ENCODE data around the gene CLRN1. TPM values are rescaled to one million over a fixed set of nuclear protein-coding genes. Genes with fewer than 3 reads are reported as not detected.
"Not testable (repeated sequence)": the region's sequence is repeated elsewhere in the genome, so short reads cannot be mapped to it uniquely, and the experiment has no call there.

CLRN1 gene, protein sequence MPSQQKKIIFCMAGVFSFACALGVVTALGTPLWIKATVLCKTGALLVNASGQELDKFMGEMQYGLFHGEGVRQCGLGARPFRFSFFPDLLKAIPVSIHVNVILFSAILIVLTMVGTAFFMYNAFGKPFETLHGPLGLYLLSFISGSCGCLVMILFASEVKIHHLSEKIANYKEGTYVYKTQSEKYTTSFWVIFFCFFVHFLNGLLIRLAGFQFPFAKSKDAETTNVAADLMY
- polyA plus RNA-seq (ENCODE audit: insufficient read length in 10 of 10): under 1 TPM in 9 of 10 donors, not detected in 1; 0.20 to 0.75 (median 0.24) TPM
- long read RNA-seq, donor 1: 0 reads
- long read RNA-seq, donor 2, partial matches to known transcripts: 0 of 1 reads
- long read RNA-seq, donor 2, other reads (novel, unspliced or antisense): 0 of 1 reads
- long read RNA-seq, donor 3: 0 reads
- long read RNA-seq, donor 4: 0 reads
- long read RNA-seq, donor 5: 0 reads
- long read RNA-seq, donor 6: 0 reads
- long read RNA-seq, donor 7: 0 reads
- long read RNA-seq, donor 8: 0 reads
- long read RNA-seq, donor 9: 0 reads

DNA sequence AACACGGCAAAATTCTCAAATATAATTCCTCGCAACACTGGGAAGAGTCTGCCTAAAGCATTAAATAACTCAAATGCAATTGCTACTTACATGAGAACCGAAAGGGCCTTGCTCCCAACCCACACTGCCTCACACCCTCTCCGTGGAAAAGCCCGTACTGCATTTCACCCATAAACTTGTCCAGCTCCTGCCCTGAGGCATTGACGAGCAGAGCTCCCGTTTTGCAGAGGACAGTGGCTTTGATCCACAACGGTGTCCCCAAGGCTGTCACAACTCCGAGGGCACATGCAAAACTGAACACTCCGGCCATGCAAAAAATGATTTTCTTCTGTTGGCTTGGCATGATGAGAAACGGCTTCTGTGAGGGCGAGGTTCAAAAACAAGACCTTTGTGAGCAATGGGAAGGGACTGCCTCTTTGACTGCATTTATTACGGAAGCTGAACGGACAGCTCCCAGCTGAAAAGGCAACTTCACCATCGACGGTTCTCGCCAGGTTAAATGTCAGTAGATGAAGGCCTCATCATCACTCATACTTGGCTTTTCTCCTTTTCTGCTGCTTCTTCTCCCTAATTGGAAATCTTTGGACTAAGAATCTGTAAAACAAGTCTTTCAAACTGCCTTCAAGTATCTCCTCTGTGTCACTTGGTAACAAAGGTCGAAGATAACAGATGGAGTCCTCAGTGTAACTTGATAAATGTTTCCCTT is at the start of gene CLRN1:
CLRN1 (minus strand) TSS at position 362 of the 706 bp plus-strand sequence; CDS start at position 343, 19 bp downstream.
- no peak for DNase-seq

DNA sequence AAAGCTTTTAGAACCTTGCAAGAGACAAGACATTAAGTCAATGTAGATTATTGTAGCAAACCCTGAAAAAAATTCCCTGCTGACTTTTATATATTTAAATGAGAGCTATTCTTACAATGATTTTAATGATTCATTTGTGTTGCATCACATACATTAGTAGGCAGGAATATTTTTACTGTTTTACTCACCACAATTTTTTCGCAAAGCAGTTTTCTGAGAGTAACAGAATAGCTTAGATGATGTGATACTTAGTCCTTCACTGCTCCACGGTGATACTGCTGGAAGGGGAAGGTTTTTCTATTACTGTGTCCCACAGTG is 43.9 kb upstream of the CLRN1 start:
- peak in 1 of 3 donors; percentile 43 for DNase-seq

DNA sequence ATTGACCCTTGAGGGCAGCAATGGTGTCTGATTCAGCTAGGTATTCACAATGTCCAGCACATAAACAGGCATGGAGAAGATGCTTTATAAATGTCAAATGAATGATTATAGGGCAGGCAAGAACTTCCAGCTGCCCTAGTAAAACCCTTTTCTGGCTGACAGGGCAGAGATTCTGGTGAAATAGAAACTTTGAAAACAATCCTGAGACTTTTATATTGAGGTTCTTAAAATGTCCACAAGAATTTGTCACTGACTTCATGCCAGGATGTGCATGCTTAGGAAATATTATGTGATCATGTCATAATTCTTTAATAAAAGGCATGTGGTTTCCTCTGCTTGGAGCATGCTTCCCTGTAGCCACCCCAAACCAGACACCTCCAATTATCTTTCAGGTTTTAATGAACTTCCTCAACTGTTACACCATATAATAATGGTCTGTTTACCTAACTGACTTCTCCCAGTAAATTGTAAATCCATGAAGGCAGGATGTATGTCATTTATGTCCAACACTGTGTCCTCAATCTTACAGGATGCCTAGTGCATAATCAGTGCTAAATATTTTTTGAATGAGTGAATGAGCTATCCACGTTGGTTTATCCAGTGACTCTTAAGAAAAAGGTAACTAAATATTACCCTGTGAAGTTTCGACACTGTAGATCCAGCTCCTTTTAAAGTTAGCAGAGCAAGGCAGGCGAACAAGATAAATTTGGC is 43.4 kb upstream of the CLRN1 start:
- DNase-seq: peak in 1 of 3 donors; percentile 28

DNA sequence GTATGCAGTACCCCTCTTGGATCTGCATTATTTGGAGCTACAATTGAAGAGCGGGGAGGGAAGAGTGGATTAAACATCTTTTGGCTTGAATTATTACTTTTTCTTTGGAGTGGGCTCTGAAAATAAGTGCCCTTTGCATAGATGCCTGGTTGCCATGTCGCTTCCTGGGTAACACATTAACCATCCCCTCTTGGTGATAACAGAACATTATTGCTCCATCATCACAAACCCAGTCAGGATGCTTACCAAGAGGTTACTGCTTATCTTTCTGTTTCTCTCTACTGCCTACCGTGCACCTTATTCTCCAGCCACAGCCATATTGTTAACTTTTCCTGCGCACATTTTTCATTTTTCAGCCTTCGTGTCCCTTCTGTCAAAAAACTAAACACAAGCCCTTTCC is 42.7 kb upstream of the CLRN1 start:
- DNase-seq: no peak

DNA sequence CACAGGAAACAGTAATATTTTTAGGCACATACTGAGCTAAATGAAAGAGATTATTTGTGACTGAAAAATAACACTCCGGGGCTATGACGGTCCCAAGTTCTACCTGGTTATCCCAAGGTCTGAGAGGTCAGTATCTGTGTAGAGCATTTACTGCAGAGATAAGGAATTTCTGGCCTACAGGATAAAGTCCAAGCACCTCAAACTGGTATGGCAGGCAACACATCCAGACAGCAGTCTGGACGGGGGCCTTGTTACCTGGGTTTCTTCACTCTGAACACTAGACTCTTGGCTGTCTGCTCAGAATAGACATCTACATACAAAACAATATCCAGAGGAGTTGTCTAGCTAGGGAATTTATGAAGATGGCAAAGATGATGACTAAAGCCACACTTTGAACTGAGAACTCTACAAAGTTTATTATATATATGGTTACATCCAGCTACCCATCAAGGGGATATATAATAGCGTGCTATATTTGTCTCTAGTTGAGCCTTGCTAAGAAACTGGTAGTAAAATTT is 42.0 kb upstream of the CLRN1 start:
- DNase-seq: no peak

DNA sequence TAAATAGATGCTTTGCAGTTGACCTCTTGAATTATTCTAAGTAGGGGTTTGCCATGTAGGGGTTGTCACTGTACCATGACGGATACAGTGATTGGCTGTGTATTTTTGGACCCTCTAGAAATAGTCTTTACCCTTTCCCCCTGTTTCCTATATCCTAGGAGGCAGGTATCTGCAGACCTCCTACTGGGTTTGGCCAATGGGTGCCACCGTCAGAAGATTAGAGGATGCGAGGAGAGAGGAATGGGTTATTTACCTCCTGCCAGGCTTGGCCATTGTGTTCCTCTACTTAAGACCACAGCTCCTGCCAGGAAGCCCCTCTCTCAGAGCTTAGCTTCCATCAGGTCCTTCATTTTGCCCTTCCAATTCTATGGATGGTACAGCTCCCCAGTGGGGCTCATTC is 40.2 kb upstream of the CLRN1 start:
- DNase-seq: no peak

DNA sequence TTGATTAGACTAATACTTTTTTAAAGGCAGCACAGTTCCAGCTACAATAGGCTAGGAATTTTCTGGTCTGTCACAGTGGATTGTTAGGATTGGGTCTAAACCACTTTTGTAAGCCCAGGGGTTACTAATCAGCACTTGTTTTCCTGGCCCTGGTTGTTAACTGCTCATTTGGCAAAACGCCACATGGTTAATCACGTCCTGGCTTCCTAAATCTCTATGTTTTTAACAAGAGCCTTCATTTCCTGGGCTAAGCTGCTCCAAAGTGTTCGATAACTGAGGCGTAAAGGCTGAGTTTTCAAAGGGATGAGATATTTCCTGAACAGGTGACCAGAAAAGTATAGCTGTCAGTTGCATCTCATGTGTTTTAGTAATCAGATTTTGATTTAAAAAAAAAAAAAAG is 38.9 kb upstream of the CLRN1 start:
- peak in 1 of 3 donors; percentile 28 for DNase-seq

DNA sequence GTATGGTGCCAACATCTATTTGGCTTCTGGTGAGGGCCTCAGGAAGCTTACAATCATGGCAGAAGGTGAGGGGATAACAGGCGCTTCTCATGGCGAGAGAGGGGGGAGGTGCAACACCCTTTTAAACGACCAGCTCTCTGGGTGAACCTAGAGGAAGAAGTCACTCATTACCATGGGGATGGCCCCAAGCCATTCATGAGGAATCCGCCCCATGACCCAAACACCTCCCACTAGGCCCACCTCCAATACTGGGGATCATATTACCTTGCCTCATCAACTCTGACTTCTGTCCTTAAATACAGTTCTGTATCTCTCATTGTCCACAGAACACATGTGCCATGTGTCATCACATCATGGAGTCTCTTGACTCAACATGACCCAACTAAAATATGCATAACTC is 37.5 kb upstream of the CLRN1 start:
- no peak for DNase-seq

DNA sequence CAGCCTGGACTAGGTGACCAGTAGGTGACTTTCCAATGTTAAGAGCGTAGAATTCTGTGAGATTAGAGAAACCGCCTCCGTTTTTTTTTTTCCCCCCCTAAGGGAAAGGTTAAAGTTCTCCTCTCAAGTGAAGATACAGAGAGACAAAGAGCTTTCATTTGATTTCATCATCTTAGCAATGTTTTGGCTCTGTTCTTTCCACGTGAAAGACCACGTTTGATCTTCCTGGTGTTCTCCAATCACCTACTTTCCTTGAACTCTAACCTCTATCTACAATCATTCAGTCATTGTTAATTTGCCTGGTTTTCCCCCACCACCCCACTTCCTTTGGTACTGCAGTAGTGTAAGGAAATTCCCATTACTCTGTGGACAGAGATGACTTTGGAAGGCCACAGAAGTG is 36.9 kb upstream of the CLRN1 start:
- no peak for DNase-seq

DNA sequence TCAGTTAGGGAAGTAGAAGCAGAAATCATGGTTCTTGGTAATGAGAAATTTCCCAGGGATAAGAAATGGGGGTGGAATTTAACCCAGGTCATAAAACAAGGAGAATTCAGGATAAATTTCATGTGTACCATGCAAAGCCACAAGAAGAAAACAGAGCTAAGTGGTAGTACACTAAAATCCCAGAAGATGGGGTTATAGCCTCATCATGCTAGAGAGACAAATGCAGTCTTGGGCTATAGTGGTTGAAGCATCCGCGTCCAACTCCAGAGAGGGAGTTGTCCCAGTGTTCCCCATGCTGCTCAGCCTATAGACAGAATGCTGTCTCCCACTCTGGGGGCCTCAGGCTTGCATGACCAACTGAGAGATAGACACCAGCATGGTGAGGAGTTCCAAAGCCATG is 36.2 kb upstream of the CLRN1 start:
- peak; percentile 49 to 78 (median 61) for DNase-seq

DNA sequence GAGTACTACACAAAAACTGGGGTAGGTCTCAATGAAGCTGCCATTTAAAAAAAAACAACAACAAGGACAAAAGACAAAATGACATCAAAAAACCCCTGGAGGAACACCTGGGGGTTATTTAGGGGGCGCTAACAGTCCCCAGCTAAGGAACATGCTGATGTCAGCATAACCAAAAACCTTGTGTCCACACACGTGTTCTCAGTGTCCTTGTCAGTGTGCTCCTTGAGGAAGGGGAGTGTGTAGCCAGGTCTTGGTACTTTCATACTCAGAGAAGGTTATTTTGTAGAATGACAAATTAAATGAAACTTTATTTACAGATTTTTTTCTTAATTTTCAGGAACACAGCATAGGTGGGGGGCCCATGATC is 31.2 kb upstream of the CLRN1 start:
- DNase-seq: no peak

DNA sequence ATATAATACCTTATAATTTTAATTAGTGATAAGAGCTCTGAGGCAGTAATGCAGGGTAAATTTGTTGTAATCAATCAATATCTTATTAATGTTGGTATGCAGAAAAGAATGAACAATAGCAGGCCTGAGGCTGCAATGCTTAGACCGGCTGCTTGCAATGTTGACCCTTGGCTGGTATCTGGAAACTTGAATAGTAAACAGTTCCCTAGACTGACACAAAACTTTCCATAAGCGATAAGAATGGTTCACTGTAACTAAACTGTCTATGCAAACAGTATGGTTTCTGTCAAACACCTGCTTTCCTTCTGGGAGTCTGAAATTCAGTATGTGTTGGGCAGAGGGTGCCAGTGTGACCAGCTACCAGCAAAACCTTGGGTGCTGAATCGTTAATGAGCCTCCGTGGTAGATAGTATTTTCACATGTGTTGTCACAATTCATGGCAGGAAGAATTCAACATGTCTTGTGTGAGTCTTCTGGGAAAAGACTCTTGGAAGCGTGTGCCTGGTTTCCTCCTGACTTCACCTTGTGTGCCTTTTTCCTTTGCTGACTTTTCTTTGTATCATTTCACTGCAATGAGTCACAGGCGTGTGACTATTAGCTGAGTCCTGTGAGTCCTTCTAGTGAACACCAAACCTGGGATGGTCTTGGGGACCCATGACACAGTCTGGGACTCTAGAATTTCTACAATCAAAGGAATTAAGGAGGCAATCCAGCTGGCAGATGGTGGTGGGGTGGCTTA is 30.7 kb upstream of the CLRN1 start:
- DNase-seq: peak in 2 of 3 donors; percentile 11 to 49

DNA sequence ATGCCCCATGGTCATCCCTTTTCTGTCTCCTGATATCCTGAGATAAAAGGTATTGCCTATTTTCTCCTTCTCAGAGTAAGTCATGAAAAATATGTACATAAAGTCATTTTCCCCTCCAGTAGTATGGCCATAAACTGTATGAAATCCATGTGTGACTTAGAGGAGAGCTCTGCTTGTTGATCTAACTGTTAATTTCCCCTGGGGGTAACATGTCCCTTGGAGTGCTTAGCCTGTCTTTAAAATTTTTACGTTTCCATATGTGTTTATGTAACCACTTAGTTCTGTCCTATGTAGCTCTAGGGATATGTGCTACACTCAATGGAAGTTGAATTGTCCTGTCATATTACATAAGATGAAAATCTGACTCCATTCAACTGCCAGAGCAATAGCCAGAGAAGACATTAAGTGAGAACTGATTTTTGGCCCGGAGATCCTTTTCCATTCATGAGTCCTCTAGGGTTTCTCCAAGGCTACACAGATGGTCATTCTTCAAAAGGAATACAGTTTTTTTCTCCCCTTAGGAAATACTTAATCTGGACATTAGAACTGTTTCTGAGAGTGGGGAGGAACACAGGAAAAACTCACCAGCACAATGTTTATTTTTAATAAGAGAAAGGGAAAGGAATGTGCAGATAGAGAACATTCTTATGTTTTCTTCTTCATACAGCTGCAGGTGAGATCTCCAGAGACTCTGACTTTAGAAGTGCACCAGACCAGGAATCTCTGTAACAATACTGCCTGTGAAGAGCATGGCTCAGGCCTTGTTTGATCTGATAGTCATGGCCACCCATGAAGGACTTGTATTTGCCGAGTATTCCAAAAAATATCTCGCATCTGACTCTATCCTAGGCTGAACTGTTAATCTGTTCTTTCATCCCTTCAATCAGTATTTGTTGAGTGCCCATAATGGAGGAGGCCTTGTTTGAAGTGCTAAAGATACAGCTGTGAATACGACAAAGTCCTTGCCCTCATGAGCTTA is 29.8 kb upstream of the CLRN1 start:
- DNase-seq: peak; percentile 70 to 91 (median 74)

DNA sequence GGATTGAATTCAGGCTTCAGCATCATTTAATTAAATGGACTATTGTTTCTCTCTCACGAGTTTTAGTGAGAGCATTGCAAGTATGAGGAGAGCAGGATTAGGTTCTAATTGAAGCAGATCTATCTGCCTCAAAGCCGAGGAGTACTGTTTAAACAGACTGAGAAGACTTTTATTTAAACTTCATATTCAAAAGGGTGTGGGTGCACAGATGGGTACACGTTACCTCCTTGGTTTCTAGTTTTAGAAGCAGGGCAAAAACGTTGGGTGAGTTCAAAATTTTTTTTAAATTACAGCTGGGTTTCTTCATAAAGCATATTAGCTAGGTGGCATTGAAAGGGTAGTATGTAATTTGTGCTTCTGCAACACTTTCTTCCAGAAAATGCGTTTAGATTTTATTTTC is 26.5 kb upstream of the CLRN1 start:
- no peak for DNase-seq

DNA sequence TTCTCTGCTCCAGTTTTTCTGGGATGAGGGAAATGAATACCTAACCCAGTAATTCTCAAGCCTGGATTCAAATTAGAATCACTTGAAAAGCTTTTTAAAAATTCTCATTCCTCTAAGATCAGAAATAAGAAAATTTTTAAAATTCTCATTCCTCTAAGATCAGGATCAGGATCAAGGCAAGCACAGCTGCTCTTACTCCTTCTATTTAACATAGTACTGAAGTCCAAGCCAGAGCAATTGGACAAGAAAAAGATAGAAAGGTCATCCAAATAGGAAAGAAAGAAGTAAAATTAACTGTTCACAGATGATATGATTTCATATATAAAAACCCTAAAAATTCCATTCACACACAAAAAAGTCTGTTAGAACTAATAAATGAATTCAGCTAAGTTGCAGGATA is 24.2 kb upstream of the CLRN1 start:
- DNase-seq: peak in 2 of 3 donors; percentile 38 to 48

DNA sequence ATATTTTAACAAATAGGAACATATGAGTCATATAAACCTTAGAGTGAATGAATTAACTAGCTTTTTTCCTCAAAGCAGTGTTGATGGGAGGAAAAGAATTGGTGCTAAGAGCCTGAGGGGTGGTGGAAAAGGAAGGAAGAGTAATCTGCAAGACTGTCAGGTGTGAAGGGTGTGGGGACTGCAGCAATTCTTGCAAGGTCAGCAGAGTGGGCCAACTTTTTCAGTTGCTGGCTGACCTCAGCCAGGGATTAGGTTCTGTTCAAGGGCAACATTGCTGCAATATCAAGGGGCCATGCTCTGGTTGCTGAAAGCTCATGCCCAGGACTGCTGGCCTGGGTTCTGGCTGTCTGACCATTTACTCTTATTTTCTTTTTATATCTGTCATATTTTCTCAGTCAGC is 23.0 kb upstream of the CLRN1 start:
- no peak for DNase-seq

DNA sequence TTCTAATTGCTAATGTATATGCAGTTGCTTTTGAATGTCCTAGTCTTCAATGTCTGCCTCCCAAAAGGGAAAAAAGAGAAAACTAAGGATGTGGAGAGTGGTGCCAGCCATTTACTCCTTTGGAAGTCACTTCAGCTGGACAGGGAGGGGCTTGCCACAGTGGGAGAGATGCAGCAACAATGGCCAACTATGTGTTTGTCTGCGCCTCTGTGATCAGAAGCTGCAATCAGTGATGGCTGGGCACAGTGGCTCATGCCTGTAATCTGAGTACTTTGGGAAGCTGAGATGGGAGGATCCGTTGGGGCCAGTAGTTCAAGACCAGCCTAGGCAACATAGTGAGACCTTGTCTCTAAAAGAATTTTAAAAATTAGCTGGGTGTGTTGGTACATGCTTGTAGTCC is 16.7 kb upstream of the CLRN1 start:
- DNase-seq: no peak

DNA sequence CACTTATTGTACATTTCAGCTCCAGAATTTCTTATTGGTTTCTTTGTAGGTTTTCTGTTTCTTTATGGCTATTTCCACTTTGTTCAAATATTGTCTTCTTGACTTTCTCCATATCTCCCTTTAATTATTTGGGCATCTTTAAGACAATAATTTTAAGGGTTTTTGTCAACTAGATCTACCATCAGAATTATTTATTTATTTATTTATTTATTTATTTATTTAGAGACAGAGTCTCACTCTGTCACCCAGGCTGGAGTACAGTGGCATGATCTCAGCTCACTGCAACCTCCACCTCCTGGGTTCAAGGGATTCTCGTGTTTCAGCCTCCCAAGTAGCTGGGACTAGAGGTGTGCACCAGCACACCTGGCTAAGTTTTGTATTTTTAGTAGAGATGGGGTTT is 15.9 kb upstream of the CLRN1 start:
- DNase-seq: not testable (repeated sequence)

DNA sequence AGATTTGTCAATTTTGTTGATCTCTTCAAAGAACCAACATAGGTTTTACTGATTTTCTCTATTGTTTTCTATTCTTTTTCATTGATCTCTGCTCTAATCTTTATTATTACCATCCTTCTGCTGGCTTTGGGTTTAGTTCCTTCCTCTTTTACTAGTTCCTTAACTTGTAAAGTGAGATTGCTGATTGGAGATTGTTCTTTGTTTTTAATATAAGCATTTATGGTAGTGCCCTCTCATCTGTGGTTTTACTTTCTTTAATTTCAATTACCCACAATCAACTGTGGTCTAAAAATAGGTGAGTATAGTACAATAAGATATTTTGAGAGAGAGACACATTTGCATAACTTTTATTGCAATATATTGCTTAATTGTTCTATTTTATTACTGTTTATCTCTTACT is 13.2 kb upstream of the CLRN1 start:
- no peak for DNase-seq

DNA sequence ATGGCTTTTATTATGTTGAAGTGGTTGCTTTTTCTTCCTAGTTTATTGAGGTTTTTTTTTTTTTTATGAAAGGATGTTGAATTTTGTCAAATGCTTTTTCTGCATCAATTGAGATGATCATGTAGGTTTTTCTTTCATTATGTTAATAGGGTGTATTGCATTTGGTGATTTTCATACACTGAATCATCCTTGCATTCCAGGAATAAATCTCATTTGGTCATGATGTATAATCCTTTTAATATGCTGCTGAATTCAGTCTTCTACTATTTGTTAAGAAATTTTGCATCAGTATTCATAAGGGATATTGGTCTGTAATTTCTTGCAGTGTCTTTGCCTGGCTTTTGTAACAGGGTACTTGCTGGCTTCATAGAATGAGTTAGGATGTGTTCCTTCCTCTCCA is 11.5 kb upstream of the CLRN1 start:
- no peak for DNase-seq

Data from muscle of back (tissue), 13 donors.